Measurements from ENCODE around the gene CNTNAP5.

The CNTNAP5 gene

GRCh38 chr2:124267794-124268193 lies 242.7 kb downstream of the CNTNAP5 start:
- no peak overlapping the region for H3K4me3 ChIP-seq (ENCODE audit: low read depth, low read length)
- no peak for TF ChIP-seq CTCF (IDR thresholded peaks at IDR 0.05; ENCODE audit: low read depth, low read length)

- TF ChIP-seq CTCF (IDR thresholded peaks at IDR 0.05; ENCODE audit: low read depth, low read length): no peak
- no peak overlapping the region for H3K4me3 ChIP-seq (ENCODE audit: low read depth, low read length)
These were observed 244.3 kb downstream of the CNTNAP5 start for GRCh38 chr2:124269348-124269747.

GRCh38 chr2:124272261-124272841 lies 247.3 kb downstream of the CNTNAP5 start:
- no peak overlapping the region for H3K4me3 ChIP-seq (ENCODE audit: low read depth, low read length)
- no peak for TF ChIP-seq CTCF (IDR thresholded peaks at IDR 0.05; ENCODE audit: low read depth, low read length)

- no peak for TF ChIP-seq CTCF (IDR thresholded peaks at IDR 0.05; ENCODE audit: low read depth, low read length)
- H3K4me3 ChIP-seq (ENCODE audit: low read depth, low read length): no peak overlapping the region
These were observed 256.5 kb downstream of the CNTNAP5 start for GRCh38 chr2:124281541-124281940.

GRCh38 chr2:124283096-124283495 lies 258.0 kb downstream of the CNTNAP5 start:
- no peak overlapping the region for H3K4me3 ChIP-seq (ENCODE audit: low read depth, low read length)
- TF ChIP-seq CTCF (IDR thresholded peaks at IDR 0.05; ENCODE audit: low read depth, low read length): no peak

- TF ChIP-seq CTCF (IDR thresholded peaks at IDR 0.05; ENCODE audit: low read depth, low read length): no peak
- no peak overlapping the region for H3K4me3 ChIP-seq (ENCODE audit: low read depth, low read length)
These were observed 261.1 kb downstream of the CNTNAP5 start for GRCh38 chr2:124286089-124286783.

- no peak overlapping the region for H3K4me3 ChIP-seq (ENCODE audit: low read depth, low read length)
- TF ChIP-seq CTCF (IDR thresholded peaks at IDR 0.05; ENCODE audit: low read depth, low read length): no peak
These were observed 264.0 kb downstream of the CNTNAP5 start for GRCh38 chr2:124289060-124289459.
